ENCODE measurements around the gene TMEM178A. TPM values are rescaled to one million over a fixed set of nuclear protein-coding genes. Genes with fewer than 3 reads are reported as not detected.
A peak's percentile ranks its signal among the peaks of the same experiment; 100 is the strongest.

TMEM178A gene
- total and polyA plus RNA-seq, 2 of the 4 experiments (the other 2 are of a cell fraction), result 0.18 to 1.8 TPM

GRCh38 chr2:39683022-39683699 lies 17.4 kb downstream of the TMEM178A start:
- Histone ChIP-seq H2BK120ac (ENCODE audit: low read depth, low read length) (no peak overlapping the region), H3K9me3 (ENCODE audit: control insufficient read depth, insufficient read depth, low read length) (no peaks in the 10 kb centered on the region; the same call in 1 of the 2 replicates), H3K4ac (ENCODE audit: low read depth, low read length) (no peak overlapping the region), H3K4me1 (ENCODE audit: control insufficient read depth, insufficient read depth, low read length) (no peaks in the 10 kb centered on the region), H2AK9ac (replicated peaks; ENCODE audit: low read depth, low read length, poor library complexity) (no peak overlapping the region), H3K9me1 (ENCODE audit: insufficient read depth, low read length) (no peaks in the 10 kb centered on the region), H3K18ac (ENCODE audit: low read depth, low read length) (no peak overlapping the region), H4K8ac (ENCODE audit: low read depth in 2 of 2, low read length in 2 of 2) (no peak overlapping the region), H2BK15ac (ENCODE audit: low read depth, low read length) (no peak overlapping the region), H4K91ac (ENCODE audit: insufficient read depth, low read depth, low read length) (no peak overlapping the region), H2AFZ (replicated peaks; ENCODE audit: low read length, poor library complexity) (no peak overlapping the region), H3K56ac (ENCODE audit: extremely low read depth, insufficient read depth, low read length) (no peak overlapping the region), H3K27me3 (ENCODE audit: control insufficient read depth, insufficient read depth, low read length) (peaks cover 5% of the 10 kb centered on the region; the same call in 1 of the 2 replicates), H3K4me3 (ENCODE audit: insufficient read depth, low read depth, low read length) (no peak overlapping the region), H3K79me1 (ENCODE audit: low read depth in 1 of 2, low read length in 2 of 2) (no peaks in the 10 kb centered on the region), H3K9ac (ENCODE audit: low read depth, low read length) (no peak overlapping the region), H2BK5ac (ENCODE audit: low read depth, low read length, poor library complexity, severe bottlenecking) (no peak overlapping the region), H3K4me2 (ENCODE audit: low read depth, low read length) (no peak overlapping the region), H4K20me1 (ENCODE audit: insufficient read depth, low read length) (no peaks in the 10 kb centered on the region), H3K23ac (ENCODE audit: low read depth, low read length) (no peak overlapping the region), H3K36me3 (ENCODE audit: control insufficient read depth, insufficient read depth, low read length) (no peaks in the 10 kb centered on the region), H4K5ac (ENCODE audit: low read depth, low read length) (no peak overlapping the region), H3K14ac (replicated peaks; ENCODE audit: low read depth, low read length) (no peak overlapping the region), H3K27ac (ENCODE audit: insufficient read depth, low read length) (no peak overlapping the region), H2BK20ac (ENCODE audit: low read depth, low read length) (no peak overlapping the region), H2AK5ac (ENCODE audit: low read depth, low read length) (no peak overlapping the region)
- ATAC-seq (ENCODE audit: low read depth) (no peak), DNase-seq (no peak)
- 85% methylated on average over 2 of the region's 9 CpGs; no CpG with 5 or more reads in 1 of the 2 experiments for WGBS, 2 experiments (ENCODE audit: extremely low coverage in 2 of 2, insufficient read length in 1 of 2)
- ChIA-PET CTCF (no interaction called here), POLR2A (ENCODE audit: unreplicated experiment) (no interaction called here)
- intact Hi-C loops (cut with micrococcal nuclease) (no loop called here), dilution Hi-C loops (cut with HindIII; ENCODE audit: low sequenced_read_pairs, unreplicated experiment) (no loop called here), in situ Hi-C loops (cut with MboI; ENCODE audit: low sequenced_read_pairs) (loop anchor here (25.0 kb wide), 1 partner anchor 321 kb away; no protein-coding TSS in a partner anchor)
- no TSS peak for BruUV-seq (replicated peaks)
- TF ChIP-seq MAFK (IDR thresholded peaks at IDR 0.05; ENCODE audit: low read depth, low read length), result 0 out of 2 replicates have a peak, but pooled peaks have one; percentile 7
- TF ChIP-seq SMC3 (IDR thresholded peaks at IDR 0.05; ENCODE audit: low read depth, low read length), result no peak

Measured in IMR-90 (cell line).